ENCODE data around the gene CBX7. TPM values are rescaled to one million over a fixed set of nuclear protein-coding genes. Genes with fewer than 3 reads are reported as not detected.

The CBX7 gene
- total and polyA plus RNA-seq, 4 donors: 74.8 to 110 (median 92.0) TPM

- Histone ChIP-seq H3K4me1 (ENCODE audit: control insufficient read depth in 1 of 2, insufficient read depth in 2 of 2, low read length in 2 of 2) (no peaks in the 10 kb centered on the region), H3K27me3 (ENCODE audit: control insufficient read depth in 1 of 2, insufficient read depth in 2 of 2, low read length in 1 of 2) (no peaks in the 10 kb centered on the region), H3K27ac (ENCODE audit: low read depth in 1 of 2, low read length in 2 of 2) (no peak overlapping the region), H3K9me3 (ENCODE audit: control insufficient read depth, low read length) (no peaks in the 10 kb centered on the region), H3K4me3 (ENCODE audit: low read length in 2 of 2) (no peak overlapping the region), H3K36me3 (ENCODE audit: control insufficient read depth in 1 of 2, insufficient read depth in 2 of 2, low read length in 1 of 2) (peaks cover 0 to 5% of the 10 kb centered on the region in 2 donors)
- intact Hi-C loops (cut with DNase I): no loop called here
- WGBS, 2 donors: 78 to 84% methylated on average over 6 of the region's 6 CpGs
- ATAC-seq (ENCODE audit: low FRiP score): no peak
- peak in 1 of 2 donors; percentile 55 for DNase-seq
These were observed 20.2 kb downstream of the CBX7 start for GRCh38 chr22:39132281-39132680.

- no peak overlapping the region for H3K27ac ChIP-seq (ENCODE audit: low read depth in 1 of 2, low read length in 2 of 2)
- peaks cover 0 to 5% of the 10 kb centered on the region in 2 donors for H3K36me3 ChIP-seq (ENCODE audit: control insufficient read depth in 1 of 2, insufficient read depth in 2 of 2, low read length in 1 of 2)
These were observed 21.3 kb downstream of the CBX7 start for GRCh38 chr22:39130892-39131855.

GRCh38 chr22:39130152-39130704 is 22.3 kb downstream of the CBX7 start:
- Histone ChIP-seq H3K9me3 (ENCODE audit: control insufficient read depth, low read length) (no peaks in the 10 kb centered on the region), H3K27ac (ENCODE audit: low read depth in 1 of 2, low read length in 2 of 2) (no peak overlapping the region), H3K4me3 (ENCODE audit: low read length in 2 of 2) (no peak overlapping the region), H3K4me1 (ENCODE audit: control insufficient read depth in 1 of 2, insufficient read depth in 2 of 2, low read length in 2 of 2) (no peaks in the 10 kb centered on the region), H3K27me3 (ENCODE audit: control insufficient read depth in 1 of 2, insufficient read depth in 2 of 2, low read length in 1 of 2) (no peaks in the 10 kb centered on the region), H3K36me3 (ENCODE audit: control insufficient read depth in 1 of 2, insufficient read depth in 2 of 2, low read length in 1 of 2) (peaks cover 0 to 5% of the 10 kb centered on the region in 2 donors)
- 90 to 91% methylated on average over 8 of the region's 8 CpGs for WGBS, 2 donors
- ATAC-seq (ENCODE audit: low FRiP score) (no peak), DNase-seq (peak in 1 of 2 donors; percentile 41)
- intact Hi-C loops (cut with DNase I): no loop called here

More at GRCh38 chr22:39130892-39131855, 21.3 kb downstream of the CBX7 start:
- no peaks in the 10 kb centered on the region for H3K9me3 ChIP-seq (ENCODE audit: control insufficient read depth, low read length)
- ATAC-seq (ENCODE audit: low FRiP score): no peak
- H3K4me3 ChIP-seq (ENCODE audit: low read length in 2 of 2): no peak overlapping the region
- H3K4me1 ChIP-seq (ENCODE audit: control insufficient read depth in 1 of 2, insufficient read depth in 2 of 2, low read length in 2 of 2): no peaks in the 10 kb centered on the region
- no peaks in the 10 kb centered on the region for H3K27me3 ChIP-seq (ENCODE audit: control insufficient read depth in 1 of 2, insufficient read depth in 2 of 2, low read length in 1 of 2)
- intact Hi-C loops (cut with DNase I): no loop called here
- DNase-seq: peak; percentile 53 to 59
- WGBS, 2 donors: 61 to 65% methylated on average over 24 of the region's 24 CpGs

GRCh38 chr22:39129746-39130145 is 22.7 kb downstream of the CBX7 start:
- DNase-seq (peak; percentile 11 to 41), ATAC-seq (ENCODE audit: low FRiP score) (no peak)
- Histone ChIP-seq H3K4me3 (ENCODE audit: low read length in 2 of 2) (no peak overlapping the region), H3K36me3 (ENCODE audit: control insufficient read depth in 1 of 2, insufficient read depth in 2 of 2, low read length in 1 of 2) (peaks cover 0 to 5% of the 10 kb centered on the region in 2 donors), H3K9me3 (ENCODE audit: control insufficient read depth, low read length) (no peaks in the 10 kb centered on the region), H3K4me1 (ENCODE audit: control insufficient read depth in 1 of 2, insufficient read depth in 2 of 2, low read length in 2 of 2) (no peaks in the 10 kb centered on the region), H3K27ac (ENCODE audit: low read depth in 1 of 2, low read length in 2 of 2) (no peak overlapping the region), H3K27me3 (ENCODE audit: control insufficient read depth in 1 of 2, insufficient read depth in 2 of 2, low read length in 1 of 2) (no peaks in the 10 kb centered on the region)
- WGBS, 2 donors: 90 to 91% methylated on average over 9 of the region's 9 CpGs
- intact Hi-C loops (cut with DNase I): loop anchor here (10.0 kb wide), 2 partner anchors 355 to 365 kb away; no protein-coding TSS in a partner anchor

GRCh38 chr22:39129081-39129480 is 23.4 kb downstream of the CBX7 start:
- DNase-seq: no peak
- Histone ChIP-seq H3K9me3 (ENCODE audit: control insufficient read depth, low read length) (no peaks in the 10 kb centered on the region), H3K4me3 (ENCODE audit: low read length in 2 of 2) (no peak overlapping the region), H3K27me3 (ENCODE audit: control insufficient read depth in 1 of 2, insufficient read depth in 2 of 2, low read length in 1 of 2) (no peaks in the 10 kb centered on the region), H3K4me1 (ENCODE audit: control insufficient read depth in 1 of 2, insufficient read depth in 2 of 2, low read length in 2 of 2) (no peaks in the 10 kb centered on the region), H3K36me3 (ENCODE audit: control insufficient read depth in 1 of 2, insufficient read depth in 2 of 2, low read length in 1 of 2) (peaks cover 0 to 5% of the 10 kb centered on the region in 2 donors), H3K27ac (ENCODE audit: low read depth in 1 of 2, low read length in 2 of 2) (no peak overlapping the region)
- no peak for ATAC-seq (ENCODE audit: low FRiP score)
- intact Hi-C loops (cut with DNase I): loop anchor here (10.0 kb wide), 2 partner anchors 354 to 364 kb away; no protein-coding TSS in a partner anchor
- 85 to 93% methylated on average over 4 of the region's 4 CpGs for WGBS, 2 donors

GRCh38 chr22:39128508-39128907 is 24.0 kb downstream of the CBX7 start:
- Histone ChIP-seq H3K4me3 (ENCODE audit: low read length in 2 of 2) (no peak overlapping the region), H3K27ac (ENCODE audit: low read depth in 1 of 2, low read length in 2 of 2) (no peak overlapping the region), H3K27me3 (ENCODE audit: control insufficient read depth in 1 of 2, insufficient read depth in 2 of 2, low read length in 1 of 2) (no peaks in the 10 kb centered on the region), H3K9me3 (ENCODE audit: control insufficient read depth, low read length) (no peaks in the 10 kb centered on the region), H3K36me3 (ENCODE audit: control insufficient read depth in 1 of 2, insufficient read depth in 2 of 2, low read length in 1 of 2) (peaks cover 0 to 5% of the 10 kb centered on the region in 2 donors), H3K4me1 (ENCODE audit: control insufficient read depth in 1 of 2, insufficient read depth in 2 of 2, low read length in 2 of 2) (no peaks in the 10 kb centered on the region)
- intact Hi-C loops (cut with DNase I): loop anchor here (10.0 kb wide), 2 partner anchors 354 to 364 kb away; no protein-coding TSS in a partner anchor
- ATAC-seq (ENCODE audit: low FRiP score) (no peak), DNase-seq (peak in 1 of 2 donors; percentile 55)
- WGBS, 2 donors: 95 to 96% methylated on average over 6 of the region's 6 CpGs

GRCh38 chr22:39125622-39126021 is 26.9 kb downstream of the CBX7 start:
- no peak overlapping the region for H3K27ac ChIP-seq (ENCODE audit: low read depth in 1 of 2, low read length in 2 of 2)
- ATAC-seq (ENCODE audit: low FRiP score) (no peak), DNase-seq (no peak)
- WGBS, 2 donors: 90% methylated on average over 5 of the region's 5 CpGs
- H3K4me1 ChIP-seq (ENCODE audit: control insufficient read depth in 1 of 2, insufficient read depth in 2 of 2, low read length in 2 of 2): no peaks in the 10 kb centered on the region
- peaks cover 0 to 4% of the 10 kb centered on the region in 2 donors for H3K36me3 ChIP-seq (ENCODE audit: control insufficient read depth in 1 of 2, insufficient read depth in 2 of 2, low read length in 1 of 2)
- intact Hi-C loops (cut with DNase I): loop anchor here (10.0 kb wide), 2 partner anchors 351 to 361 kb away; no protein-coding TSS in a partner anchor
- H3K27me3 ChIP-seq (ENCODE audit: control insufficient read depth in 1 of 2, insufficient read depth in 2 of 2, low read length in 1 of 2): no peaks in the 10 kb centered on the region
- H3K9me3 ChIP-seq (ENCODE audit: control insufficient read depth, low read length): no peaks in the 10 kb centered on the region
- H3K4me3 ChIP-seq (ENCODE audit: low read length in 2 of 2): no peak overlapping the region

- DNase-seq (no peak), ATAC-seq (ENCODE audit: low FRiP score) (no peak)
These were observed 28.5 kb downstream of the CBX7 start for GRCh38 chr22:39123751-39124581.

More at GRCh38 chr22:39123751-39124581, 28.5 kb downstream of the CBX7 start:
- no peak overlapping the region for H3K27ac ChIP-seq (ENCODE audit: low read depth in 1 of 2, low read length in 2 of 2)
- H3K4me1 ChIP-seq (ENCODE audit: control insufficient read depth in 1 of 2, insufficient read depth in 2 of 2, low read length in 2 of 2): no peaks in the 10 kb centered on the region
- no peaks in the 10 kb centered on the region for H3K9me3 ChIP-seq (ENCODE audit: control insufficient read depth, low read length)
- no peak overlapping the region for H3K4me3 ChIP-seq (ENCODE audit: low read length in 2 of 2)
- intact Hi-C loops (cut with DNase I): loop anchor here (5.0 to 10.0 kb wide), 5 partner anchors 117 to 359 kb away; partner anchors contain the start of gene CBX6 (in 1 of the 2)
- H3K27me3 ChIP-seq (ENCODE audit: control insufficient read depth in 1 of 2, insufficient read depth in 2 of 2, low read length in 1 of 2): no peaks in the 10 kb centered on the region
- no peaks in the 10 kb centered on the region for H3K36me3 ChIP-seq (ENCODE audit: control insufficient read depth in 1 of 2, insufficient read depth in 2 of 2, low read length in 1 of 2)
- 23 to 24% methylated on average over 28 to 33 of the region's 33 CpGs for WGBS, 2 donors
